OCI-LY1 (cell line): ENCODE measurements around the gene CACNA2D1.

Source experiments
- CTCF ChIP-seq: fragments of 200-600 bp; sonication (generic), shearing (Covaris generic); IDR thresholded peaks from 2 replicates; pipeline ENCODE4 v1.5.1; 2017; ENCODE audit warnings: mild to moderate bottlenecking, antibody characterized with exemption, low read length, moderate library complexity, mixed read lengths
- EZH2 ChIP-seq: fragments of 200-600 bp; sonication (generic), shearing (Covaris generic); IDR thresholded peaks from 2 replicates; pipeline ENCODE4 v1.8.0; 2017; ENCODE audit warnings: borderline replicate concordance, mixed run types, mild to moderate bottlenecking, antibody characterized with exemption, low read length, moderate library complexity, mixed read lengths

GRCh38 chr7:81937091-81937490 lies 506.5 kb downstream of the CACNA2D1 start:
- TF ChIP-seq CTCF (no peak), EZH2 (no peak)
